Neural progenitor cell (in vitro differentiated cells): ENCODE results near the gene CFAP61. TPM values are rescaled to one million over a fixed set of nuclear protein-coding genes. Genes with fewer than 3 reads are reported as not detected.
A peak's percentile ranks its signal among the peaks of the same experiment; 100 is the strongest.

Experiments
- DNase-seq: peaks from one replicate; pipeline ENCODE4 v3.0.0-alpha.2; 2016; ENCODE audit warnings: low spot score
- H2AFZ ChIP-seq: fragments of 200-600 bp; sonication (generic); replicated peaks from 2 replicates; pipeline ENCODE4 v1.6.1; 2016; ENCODE audit warnings: antibody characterized with exemption
- H3F3A ChIP-seq: fragments of 200-600 bp; sonication (generic); 2 replicates; pipeline ENCODE4 v1.6.1; 2016; ENCODE audit warnings: antibody characterized with exemption, low read depth
- H3K27ac ChIP-seq: fragments of 200-600 bp; sonication (generic); 2 replicates; pipeline ENCODE4 v1.5.1; 2016; ENCODE audit warnings: mild to moderate bottlenecking
- H3K27me3 ChIP-seq: fragments of 200-600 bp; sonication (generic); 2 replicates; pipeline ENCODE4 v1.6.1; 2016; ENCODE audit warnings: mild to moderate bottlenecking, moderate library complexity
- H3K36me3 ChIP-seq: fragments of 200-600 bp; sonication (generic); 2 replicates; pipeline ENCODE4 v1.5.1; 2016
- H3K4me1 ChIP-seq: fragments of 200-600 bp; sonication (generic); 2 replicates; pipeline ENCODE4 v1.6.1; 2016; ENCODE audit warnings: mixed run types
- H3K4me2 ChIP-seq: fragments of 200-600 bp; sonication (generic); 2 replicates; pipeline ENCODE4 v1.6.1; 2016
- H3K4me3 ChIP-seq: fragments of 200-600 bp; sonication (generic); 2 replicates; pipeline ENCODE4 v1.5.1; 2016
- H3K79me2 ChIP-seq: fragments of 200-600 bp; sonication (generic); 2 replicates; pipeline ENCODE4 v1.6.1; 2016; ENCODE audit warnings: low read depth
- H3K9ac ChIP-seq: fragments of 200-600 bp; sonication (generic); 2 replicates; pipeline ENCODE4 v1.6.1; 2016
- H3K9me3 ChIP-seq: fragments of 200-600 bp; sonication (generic); 2 replicates; pipeline ENCODE4 v1.5.1; 2016; ENCODE audit warnings: low read depth
- H4K20me1 ChIP-seq: fragments of 200-600 bp; sonication (generic); 2 replicates; pipeline ENCODE4 v1.6.1; 2016; ENCODE audit warnings: low read depth
- H3K27ac Mint-ChIP-seq: 3 replicates; pipeline ENCODE4 v1.8.0; 2021; ENCODE audit warnings: mixed read lengths
- H3K27me3 Mint-ChIP-seq: 2 replicates; pipeline ENCODE4 v1.8.0; 2022; ENCODE audit warnings: low read depth, mild to moderate bottlenecking, inconsistent platforms, moderate library complexity, mixed read lengths; ENCODE audit not compliant: insufficient read depth
- H3K36me3 Mint-ChIP-seq: 3 replicates; pipeline ENCODE4 v1.8.0; 2021; ENCODE audit warnings: mixed read lengths
- H3K4me1 Mint-ChIP-seq: 3 replicates; pipeline ENCODE4 v1.8.0; 2021; ENCODE audit warnings: mixed read lengths
- H3K4me3 Mint-ChIP-seq: 3 replicates; pipeline ENCODE4 v1.8.0; 2021; ENCODE audit warnings: mild to moderate bottlenecking, moderate library complexity, mixed read lengths
- H3K9me3 Mint-ChIP-seq: 3 replicates; pipeline ENCODE4 v1.8.0; 2020; ENCODE audit warnings: mixed read lengths
- EZH2 ChIP-seq: fragments of 200-600 bp; sonication (generic); IDR thresholded peaks from 2 replicates; pipeline ENCODE4 v1.6.1; 2017; ENCODE audit warnings: antibody characterized with exemption, mild to moderate bottlenecking, moderate library complexity
- EZH2phosphoT487 ChIP-seq: fragments of 200-600 bp; sonication (generic); IDR thresholded peaks from 2 replicates; pipeline ENCODE4 v1.6.1; 2017; ENCODE audit warnings: antibody characterized with exemption
- total RNA-seq: library from RNA; depleted of rRNA; stranded (reverse); fragments of >200 nt; gene quantifications from 2 replicates; pipeline ENCODE4 v1.2.3, GENCODE V29; 2015; ENCODE audit warnings: low replicate concordance
- TF ChIP-seq, protein P1 (sequence below): fragments of 200-600 bp; sonication (generic); IDR thresholded peaks from 2 replicates; pipeline ENCODE4 v1.5.1; 2017; ENCODE audit warnings: antibody characterized with exemption, mild to moderate bottlenecking

The CFAP61 gene
- total RNA-seq, 1 donor from 2014 or later = not detected

DNA sequence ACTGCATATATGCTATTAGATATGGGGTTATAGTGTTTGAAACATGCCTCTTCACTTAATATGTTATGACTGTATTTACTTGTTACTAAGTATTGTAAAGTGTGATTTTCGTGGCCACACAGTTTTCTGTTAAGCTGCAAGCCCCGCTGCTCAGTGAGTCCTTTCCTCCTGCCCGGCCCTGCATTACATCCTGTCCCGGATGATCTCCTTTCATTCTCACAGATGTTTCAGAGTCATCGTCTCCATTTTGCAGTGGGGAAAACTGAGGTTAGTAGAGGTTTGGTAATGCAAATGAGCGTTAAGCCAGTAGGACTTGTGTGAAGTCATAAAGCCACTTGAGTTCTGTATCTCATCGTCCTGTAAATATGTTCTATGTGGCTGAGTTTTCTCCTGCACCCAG, 155.5 kb downstream of the CFAP61 start:
- Histone ChIP-seq H2AFZ (no peak overlapping the region), H3K4me2 (no peak overlapping the region), H3K4me3 (no peak overlapping the region), H3K27ac (no peak overlapping the region), H3K36me3 (no peaks in the 10 kb centered on the region), H3K27me3 (no peaks in the 10 kb centered on the region), H3K9ac (no peak overlapping the region), H4K20me1 (no peaks in the 10 kb centered on the region), H3K9me3 (no peaks in the 10 kb centered on the region), H3K79me2 (no peaks in the 10 kb centered on the region), H3F3A (peaks cover 10% of the 10 kb centered on the region), H3K4me1 (peaks cover 25% of the 10 kb centered on the region)
- H3K4me3 Mint-ChIP-seq = no peak overlapping the region
- no peak overlapping the region for H3K27ac Mint-ChIP-seq
- H3K9me3 Mint-ChIP-seq = no peaks in the 10 kb centered on the region
- TF ChIP-seq EZH2 (no peak), EZH2phosphoT487 (no peak)
- TF ChIP-seq, protein P1, sequence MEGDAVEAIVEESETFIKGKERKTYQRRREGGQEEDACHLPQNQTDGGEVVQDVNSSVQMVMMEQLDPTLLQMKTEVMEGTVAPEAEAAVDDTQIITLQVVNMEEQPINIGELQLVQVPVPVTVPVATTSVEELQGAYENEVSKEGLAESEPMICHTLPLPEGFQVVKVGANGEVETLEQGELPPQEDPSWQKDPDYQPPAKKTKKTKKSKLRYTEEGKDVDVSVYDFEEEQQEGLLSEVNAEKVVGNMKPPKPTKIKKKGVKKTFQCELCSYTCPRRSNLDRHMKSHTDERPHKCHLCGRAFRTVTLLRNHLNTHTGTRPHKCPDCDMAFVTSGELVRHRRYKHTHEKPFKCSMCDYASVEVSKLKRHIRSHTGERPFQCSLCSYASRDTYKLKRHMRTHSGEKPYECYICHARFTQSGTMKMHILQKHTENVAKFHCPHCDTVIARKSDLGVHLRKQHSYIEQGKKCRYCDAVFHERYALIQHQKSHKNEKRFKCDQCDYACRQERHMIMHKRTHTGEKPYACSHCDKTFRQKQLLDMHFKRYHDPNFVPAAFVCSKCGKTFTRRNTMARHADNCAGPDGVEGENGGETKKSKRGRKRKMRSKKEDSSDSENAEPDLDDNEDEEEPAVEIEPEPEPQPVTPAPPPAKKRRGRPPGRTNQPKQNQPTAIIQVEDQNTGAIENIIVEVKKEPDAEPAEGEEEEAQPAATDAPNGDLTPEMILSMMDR = no peak
- H3K4me1 Mint-ChIP-seq = peaks cover 50% of the 10 kb centered on the region
- H3K36me3 Mint-ChIP-seq = no peaks in the 10 kb centered on the region
- peaks cover 8% of the 10 kb centered on the region for H3K27me3 Mint-ChIP-seq
- no peak for DNase-seq

DNA sequence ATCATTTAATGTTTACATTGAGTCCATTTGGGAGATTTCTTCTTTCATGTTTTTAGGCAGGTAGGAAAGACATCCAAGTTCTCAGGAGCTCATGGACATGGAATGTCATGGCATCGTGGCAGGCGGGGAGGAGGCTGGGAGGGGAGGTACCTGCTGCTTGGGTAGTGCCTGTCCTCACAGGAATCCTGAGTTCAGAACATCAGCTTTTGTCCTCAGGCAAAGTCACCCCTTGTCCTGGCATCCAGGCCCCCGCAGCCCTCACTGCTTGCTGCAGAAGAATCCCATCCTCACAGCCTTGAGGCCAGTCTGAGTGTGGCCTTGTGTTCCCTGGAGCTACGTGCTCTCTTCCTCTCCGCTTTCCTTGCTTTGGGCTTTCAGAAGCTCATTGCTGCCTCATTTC, 157.4 kb downstream of the CFAP61 start:
- Histone ChIP-seq H3K4me1 (peaks cover 36% of the 10 kb centered on the region), H2AFZ (no peak overlapping the region), H3K9me3 (no peaks in the 10 kb centered on the region), H3K4me2 (no peak overlapping the region), H3K27me3 (no peaks in the 10 kb centered on the region), H3K27ac (no peak overlapping the region), H3K4me3 (no peak overlapping the region), H3K36me3 (no peaks in the 10 kb centered on the region), H3K79me2 (no peaks in the 10 kb centered on the region), H4K20me1 (no peaks in the 10 kb centered on the region), H3F3A (peaks cover 10% of the 10 kb centered on the region), H3K9ac (no peak overlapping the region)
- H3K27me3 Mint-ChIP-seq = peaks cover 8% of the 10 kb centered on the region
- no peak overlapping the region for H3K4me3 Mint-ChIP-seq
- peaks cover 52% of the 10 kb centered on the region for H3K4me1 Mint-ChIP-seq
- H3K9me3 Mint-ChIP-seq = no peaks in the 10 kb centered on the region
- H3K27ac Mint-ChIP-seq = no peak overlapping the region
- H3K36me3 Mint-ChIP-seq = no peaks in the 10 kb centered on the region
- TF ChIP-seq EZH2phosphoT487 (no peak), EZH2 (no peak)
- TF ChIP-seq, protein P1 = no peak
- no peak for DNase-seq

DNA sequence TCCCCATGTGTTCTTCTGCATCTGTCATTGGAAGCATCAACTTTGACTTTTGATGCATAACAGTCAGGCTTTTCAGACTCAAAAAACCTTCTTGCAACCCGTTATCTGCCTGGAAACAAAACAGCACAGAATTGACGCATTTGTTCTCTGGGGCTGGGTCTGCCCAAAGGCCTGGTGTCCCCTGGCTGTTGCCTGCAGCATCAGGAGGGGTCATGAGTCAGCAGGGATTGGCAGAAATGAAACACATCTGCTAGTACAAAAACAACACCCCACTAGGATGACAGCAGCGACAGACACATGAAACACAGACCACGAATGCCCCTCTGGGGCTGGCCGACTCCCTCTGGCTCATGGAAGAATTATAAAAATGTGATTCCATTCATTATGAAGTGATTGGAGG, 158.0 kb downstream of the CFAP61 start:
- Histone ChIP-seq H3F3A (peaks cover 10% of the 10 kb centered on the region), H3K9ac (no peak overlapping the region), H3K36me3 (no peaks in the 10 kb centered on the region), H3K79me2 (no peaks in the 10 kb centered on the region), H2AFZ (no peak overlapping the region), H3K4me2 (no peak overlapping the region), H3K9me3 (no peaks in the 10 kb centered on the region), H3K4me1 (peaks cover 42% of the 10 kb centered on the region), H4K20me1 (no peaks in the 10 kb centered on the region), H3K27me3 (no peaks in the 10 kb centered on the region), H3K27ac (no peak overlapping the region), H3K4me3 (no peak overlapping the region)
- no peak for DNase-seq
- H3K4me1 Mint-ChIP-seq = peaks cover 57% of the 10 kb centered on the region
- no peak overlapping the region for H3K4me3 Mint-ChIP-seq
- H3K27ac Mint-ChIP-seq = peak overlapping the region; percentile 34
- H3K36me3 Mint-ChIP-seq = no peaks in the 10 kb centered on the region
- H3K9me3 Mint-ChIP-seq = no peaks in the 10 kb centered on the region
- H3K27me3 Mint-ChIP-seq = peaks cover 10% of the 10 kb centered on the region
- TF ChIP-seq, protein P1 = no peak
- no peak for TF ChIP-seq EZH2phosphoT487
- TF ChIP-seq EZH2 = no peak
